ENCODE data around the gene C19orf18.

The C19orf18 gene

DNA sequence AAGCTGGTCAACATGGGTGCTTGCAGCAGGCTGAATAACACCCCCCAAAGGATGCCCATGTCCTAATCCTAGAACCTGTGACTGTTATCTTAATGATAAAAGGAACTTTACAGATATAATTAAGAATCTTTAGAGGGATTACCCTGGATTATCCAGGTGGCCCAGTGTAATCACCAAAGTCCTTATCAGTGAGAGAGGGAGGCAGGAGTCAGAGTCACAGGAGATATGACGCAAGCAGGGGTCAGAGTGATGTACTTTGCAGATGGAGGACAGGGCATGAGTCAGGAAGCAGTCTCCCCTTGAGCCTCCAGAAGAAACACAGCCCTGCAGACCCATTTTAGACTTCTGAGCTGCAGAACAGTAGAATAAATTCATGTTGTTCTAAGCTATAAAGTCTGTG lies 18.5 kb upstream of the C19orf18 start:
- Histone ChIP-seq H3K9me3 (ENCODE audit: control insufficient read depth, low read length) (no peaks in the 10 kb centered on the region), H3K36me3 (ENCODE audit: control insufficient read depth, insufficient read depth, low read length) (no peaks in the 10 kb centered on the region), H3K4me2 (ENCODE audit: low read length) (no peak overlapping the region), H3K4me3 (ENCODE audit: low read depth, low read length) (no peak overlapping the region), H3K27ac (no peak overlapping the region), H2AFZ (no peak overlapping the region), H3K9ac (no peak overlapping the region), H3K79me2 (peaks cover 8% of the 10 kb centered on the region), H3K27me3 (ENCODE audit: control insufficient read depth, insufficient read depth, low read length) (no peaks in the 10 kb centered on the region), H3K4me1 (no peaks in the 10 kb centered on the region)
- TF ChIP-seq CTCF (IDR thresholded peaks at IDR 0.05), result no peak

GRCh38 chr19:57978586-57979289 lies 4.4 kb upstream of the C19orf18 start:
- H3K9ac ChIP-seq, result no peak overlapping the region
- no peaks in the 10 kb centered on the region for H3K4me1 ChIP-seq
- H3K79me2 ChIP-seq, result no peaks in the 10 kb centered on the region
- no peak overlapping the region for H3K4me2 ChIP-seq (ENCODE audit: low read length)
- peaks cover 38% of the 10 kb centered on the region for H3K9me3 ChIP-seq (ENCODE audit: control insufficient read depth, low read length)
- no peak overlapping the region for H3K27ac ChIP-seq
- no peaks in the 10 kb centered on the region for H3K27me3 ChIP-seq (ENCODE audit: control insufficient read depth, insufficient read depth, low read length)
- H3K36me3 ChIP-seq (ENCODE audit: control insufficient read depth, insufficient read depth, low read length), result peaks cover 49% of the 10 kb centered on the region
- no peak overlapping the region for H2AFZ ChIP-seq
- H3K4me3 ChIP-seq (ENCODE audit: low read depth, low read length), result no peak overlapping the region
- TF ChIP-seq CTCF (IDR thresholded peaks at IDR 0.05), result no peak

- Histone ChIP-seq H3K27ac (no peak overlapping the region), H3K4me3 (ENCODE audit: low read depth, low read length) (no peak overlapping the region), H3K27me3 (ENCODE audit: control insufficient read depth, insufficient read depth, low read length) (no peaks in the 10 kb centered on the region), H3K4me1 (no peaks in the 10 kb centered on the region), H2AFZ (no peak overlapping the region), H3K9ac (no peak overlapping the region), H3K9me3 (ENCODE audit: control insufficient read depth, low read length) (no peaks in the 10 kb centered on the region), H3K79me2 (no peaks in the 10 kb centered on the region), H3K4me2 (ENCODE audit: low read length) (no peak overlapping the region), H3K36me3 (ENCODE audit: control insufficient read depth, insufficient read depth, low read length) (no peaks in the 10 kb centered on the region)
- no peak for TF ChIP-seq CTCF (IDR thresholded peaks at IDR 0.05)
Observed at GRCh38 chr19:57964761-57965160, 9.6 kb downstream of the C19orf18 start.

GRCh38 chr19:57961785-57962184 lies 12.5 kb downstream of the C19orf18 start:
- no peak overlapping the region for H3K4me2 ChIP-seq (ENCODE audit: low read length)
- H3K27me3 ChIP-seq (ENCODE audit: control insufficient read depth, insufficient read depth, low read length), result no peaks in the 10 kb centered on the region
- H3K4me1 ChIP-seq, result no peaks in the 10 kb centered on the region
- H3K36me3 ChIP-seq (ENCODE audit: control insufficient read depth, insufficient read depth, low read length), result no peaks in the 10 kb centered on the region
- H3K27ac ChIP-seq, result no peak overlapping the region
- H2AFZ ChIP-seq, result no peak overlapping the region
- no peaks in the 10 kb centered on the region for H3K79me2 ChIP-seq
- H3K4me3 ChIP-seq (ENCODE audit: low read depth, low read length), result no peak overlapping the region
- TF ChIP-seq CTCF (IDR thresholded peaks at IDR 0.05), result no peak
- H3K9ac ChIP-seq, result no peak overlapping the region
- H3K9me3 ChIP-seq (ENCODE audit: control insufficient read depth, low read length), result no peaks in the 10 kb centered on the region

DNA sequence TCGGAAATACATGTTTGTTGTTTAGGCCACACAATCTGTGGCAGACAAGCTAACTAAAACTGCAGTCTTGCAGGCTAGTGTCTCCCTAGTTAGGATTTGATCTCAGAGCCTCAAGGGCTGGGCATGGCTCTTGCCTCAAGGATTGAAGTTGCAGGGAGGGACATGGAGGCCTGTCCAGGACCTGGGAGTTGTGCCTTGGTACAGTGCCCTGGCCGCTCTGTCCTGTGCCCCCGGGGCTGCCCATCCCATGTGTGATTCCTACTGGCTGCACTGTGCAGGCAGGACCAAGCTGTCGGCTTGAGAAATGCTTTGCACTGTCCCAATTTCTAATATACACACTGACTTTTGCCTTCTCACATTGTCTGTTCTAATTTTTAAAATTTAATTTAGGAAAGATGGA lies 19.3 kb downstream of the C19orf18 start:
- Histone ChIP-seq H3K4me2 (ENCODE audit: low read length) (no peak overlapping the region), H3K27me3 (ENCODE audit: control insufficient read depth, insufficient read depth, low read length) (no peaks in the 10 kb centered on the region), H3K4me1 (no peaks in the 10 kb centered on the region), H3K4me3 (ENCODE audit: low read depth, low read length) (no peak overlapping the region), H2AFZ (no peak overlapping the region), H3K27ac (no peak overlapping the region), H3K79me2 (no peaks in the 10 kb centered on the region), H3K9me3 (ENCODE audit: control insufficient read depth, low read length) (no peaks in the 10 kb centered on the region), H3K36me3 (ENCODE audit: control insufficient read depth, insufficient read depth, low read length) (no peaks in the 10 kb centered on the region), H3K9ac (no peak overlapping the region)
- no peak for TF ChIP-seq CTCF (IDR thresholded peaks at IDR 0.05)
